SK-N-MC (cell line): ENCODE data around the gene NT5DC3.

Source experiments
- DNase-seq: peaks from one replicate; pipeline ENCODE4 v3.0.0-alpha.2; 2011; ENCODE audit warnings: low read depth, low spot score
- H3K27ac ChIP-seq: fragments of 200-600 bp; sonication (generic); 2 replicates; pipeline ENCODE4 v1.5.1; 2016; ENCODE audit warnings: mixed run types
- H3K36me3 ChIP-seq: fragments of 200-600 bp; sonication (generic); 2 replicates; pipeline ENCODE4 v1.6.1; 2017; ENCODE audit warnings: antibody characterized with exemption, low read length, mixed read lengths; ENCODE audit not compliant: insufficient read depth
- H3K4me3 ChIP-seq: fragments of 200-600 bp; sonication (generic); 2 replicates; pipeline ENCODE4 v1.5.1; 2016
- H3K9ac ChIP-seq: fragments of 200-600 bp; sonication (generic); 2 replicates; pipeline ENCODE4 v1.8.0; 2017; ENCODE audit warnings: mixed run types, mixed read lengths; ENCODE audit not compliant: insufficient read length
- H3K9me3 ChIP-seq: fragments of 200-600 bp; sonication (generic); 2 replicates; pipeline ENCODE4 v1.6.1; 2017; ENCODE audit warnings: low read depth, mild to moderate bottlenecking, antibody characterized with exemption, low read length, moderate library complexity, mixed read lengths
- EZH2 ChIP-seq: fragments of 200-600 bp; sonication (generic); IDR thresholded peaks from one replicate; pipeline ENCODE4 v1.6.1; 2017; ENCODE audit warnings: antibody characterized with exemption
- FOXP2 ChIP-seq: optimal IDR thresholded peaks from 2 replicates; pipeline ENCODE3; 2011; ENCODE audit warnings: mild to moderate bottlenecking, moderate library complexity; ENCODE audit not compliant: insufficient read depth; ENCODE audit errors: extremely low read length, control extremely low read depth
- POLR2AphosphoS5 ChIP-seq: IDR thresholded peaks from 2 replicates; pipeline ENCODE4 v1.6.1; 2012; ENCODE audit warnings: mild to moderate bottlenecking, low read depth, low read length, borderline replicate concordance

The NT5DC3 gene

GRCh38 chr12:103830730-103831320, 10.2 kb downstream of the NT5DC3 start:
- TF ChIP-seq EZH2 (no peak), POLR2AphosphoS5 (no peak), FOXP2 (no peak)
- no peaks in the 10 kb centered on the region for H3K36me3 ChIP-seq
- no peak overlapping the region for H3K27ac ChIP-seq
- no peaks in the 10 kb centered on the region for H3K9me3 ChIP-seq
- no peak for DNase-seq
- H3K4me3 ChIP-seq = no peak overlapping the region
- H3K9ac ChIP-seq = no peak overlapping the region

GRCh38 chr12:103830025-103830725, 10.9 kb downstream of the NT5DC3 start:
- Histone ChIP-seq H3K9me3 (no peaks in the 10 kb centered on the region), H3K4me3 (no peak overlapping the region), H3K27ac (no peak overlapping the region), H3K36me3 (no peaks in the 10 kb centered on the region), H3K9ac (no peak overlapping the region)
- TF ChIP-seq POLR2AphosphoS5 (no peak), EZH2 (no peak), FOXP2 (no peak)
- no peak for DNase-seq

- TF ChIP-seq POLR2AphosphoS5 (no peak), EZH2 (no peak), FOXP2 (no peak)
- H3K36me3 ChIP-seq = no peaks in the 10 kb centered on the region
- H3K4me3 ChIP-seq = no peak overlapping the region
- no peak overlapping the region for H3K9ac ChIP-seq
- H3K9me3 ChIP-seq = no peaks in the 10 kb centered on the region
- DNase-seq = no peak
- H3K27ac ChIP-seq = no peak overlapping the region
Observed at GRCh38 chr12:103829092-103829491, 11.9 kb downstream of the NT5DC3 start.

- no peak for DNase-seq
- TF ChIP-seq POLR2AphosphoS5 = no peak
- TF ChIP-seq EZH2 = no peak
- no peak for TF ChIP-seq FOXP2
- Histone ChIP-seq H3K9ac (no peak overlapping the region), H3K9me3 (no peaks in the 10 kb centered on the region), H3K36me3 (no peaks in the 10 kb centered on the region), H3K27ac (no peak overlapping the region), H3K4me3 (no peak overlapping the region)
Observed at GRCh38 chr12:103827911-103828391, 13.1 kb downstream of the NT5DC3 start.

- DNase-seq = no peak
- Histone ChIP-seq H3K9me3 (peaks cover 5% of the 10 kb centered on the region; the same call in 1 of the 2 replicates), H3K36me3 (peaks cover 9% of the 10 kb centered on the region), H3K27ac (no peak overlapping the region), H3K9ac (no peak overlapping the region), H3K4me3 (no peak overlapping the region)
- TF ChIP-seq EZH2 (no peak), FOXP2 (no peak), POLR2AphosphoS5 (no peak)
Observed at GRCh38 chr12:103824845-103825244, 16.2 kb downstream of the NT5DC3 start.

- Histone ChIP-seq H3K4me3 (no peak overlapping the region), H3K27ac (no peak overlapping the region), H3K36me3 (peaks cover 9% of the 10 kb centered on the region), H3K9me3 (peaks cover 5% of the 10 kb centered on the region; the same call in 1 of the 2 replicates), H3K9ac (no peak overlapping the region)
- no peak for DNase-seq
- TF ChIP-seq POLR2AphosphoS5 = no peak
- no peak for TF ChIP-seq FOXP2
- TF ChIP-seq EZH2 = no peak
Observed at GRCh38 chr12:103824290-103824689, 16.7 kb downstream of the NT5DC3 start.

GRCh38 chr12:103823871-103824270, 17.2 kb downstream of the NT5DC3 start:
- no peak overlapping the region for H3K27ac ChIP-seq
- peaks cover 9% of the 10 kb centered on the region for H3K36me3 ChIP-seq
- TF ChIP-seq FOXP2 = no peak
- no peak for TF ChIP-seq EZH2
- no peak for TF ChIP-seq POLR2AphosphoS5
- no peak overlapping the region for H3K9ac ChIP-seq
- peaks cover 5% of the 10 kb centered on the region; the same call in 1 of the 2 replicates for H3K9me3 ChIP-seq
- no peak overlapping the region for H3K4me3 ChIP-seq
- no peak for DNase-seq

GRCh38 chr12:103821773-103822172, 19.3 kb downstream of the NT5DC3 start:
- no peak for DNase-seq
- Histone ChIP-seq H3K4me3 (no peak overlapping the region), H3K27ac (no peak overlapping the region), H3K36me3 (peaks cover 9% of the 10 kb centered on the region), H3K9ac (no peak overlapping the region), H3K9me3 (peaks cover 5% of the 10 kb centered on the region; the same call in 1 of the 2 replicates)
- TF ChIP-seq POLR2AphosphoS5 (no peak), FOXP2 (no peak), EZH2 (no peak)
